BE2C (cell line): ENCODE results near the gene GPX3.

ENCODE experiments used
- DNase-seq: peaks from one replicate; pipeline ENCODE4 v3.0.0-alpha.2; 2020
- H3K27me3 ChIP-seq: fragments of 250-450 bp; sonication (Bioruptor Pico); 2 replicates; pipeline ENCODE4 v1.5.1; 2020; ENCODE audit warnings: mild to moderate bottlenecking
- H3K36me3 ChIP-seq: fragments of 250-450 bp; sonication (Bioruptor Pico); 2 replicates; pipeline ENCODE4 v1.5.1; 2020; ENCODE audit warnings: mild to moderate bottlenecking
- H3K4me1 ChIP-seq: fragments of 250-450 bp; sonication (Bioruptor Pico); 2 replicates; pipeline ENCODE4 v1.5.1; 2020
- H3K4me3 ChIP-seq: 2 replicates; pipeline ENCODE4 v1.5.1; 2011; ENCODE audit warnings: low read depth, low read length
- H3K9me3 ChIP-seq: fragments of 250-450 bp; sonication (Bioruptor Pico); 2 replicates; pipeline ENCODE4 v1.5.1; 2020
- CTCF ChIP-seq: IDR thresholded peaks from 2 replicates; pipeline ENCODE4 v1.5.1; 2012; ENCODE audit warnings: mild to moderate bottlenecking, low read depth, low read length

The GPX3 gene

GRCh38 chr5:151006704-151007334 lies 13.6 kb upstream of the GPX3 start:
- DNase-seq = no peak
- Histone ChIP-seq H3K36me3 (no peaks in the 10 kb centered on the region), H3K4me3 (no peak overlapping the region), H3K27me3 (no peaks in the 10 kb centered on the region), H3K9me3 (no peaks in the 10 kb centered on the region), H3K4me1 (no peaks in the 10 kb centered on the region)
- TF ChIP-seq CTCF = no peak

GRCh38 chr5:151007430-151008209 lies 12.8 kb upstream of the GPX3 start:
- DNase-seq = no peak
- Histone ChIP-seq H3K4me1 (no peaks in the 10 kb centered on the region), H3K27me3 (no peaks in the 10 kb centered on the region), H3K9me3 (no peaks in the 10 kb centered on the region), H3K36me3 (no peaks in the 10 kb centered on the region), H3K4me3 (no peak overlapping the region)
- TF ChIP-seq CTCF = no peak

GRCh38 chr5:151008210-151008491 lies 12.2 kb upstream of the GPX3 start:
- no peaks in the 10 kb centered on the region for H3K9me3 ChIP-seq
- DNase-seq = no peak
- H3K27me3 ChIP-seq = no peaks in the 10 kb centered on the region
- TF ChIP-seq CTCF = no peak
- no peaks in the 10 kb centered on the region for H3K4me1 ChIP-seq
- no peaks in the 10 kb centered on the region for H3K36me3 ChIP-seq
- H3K4me3 ChIP-seq = no peak overlapping the region

- Histone ChIP-seq H3K27me3 (no peaks in the 10 kb centered on the region), H3K4me1 (no peaks in the 10 kb centered on the region), H3K4me3 (no peak overlapping the region), H3K36me3 (no peaks in the 10 kb centered on the region), H3K9me3 (no peaks in the 10 kb centered on the region)
- no peak for DNase-seq
- TF ChIP-seq CTCF = no peak
These were observed 11.5 kb upstream of the GPX3 start for GRCh38 chr5:151008906-151009305.

- no peak for DNase-seq
- H3K4me3 ChIP-seq = no peak overlapping the region
- H3K27me3 ChIP-seq = no peaks in the 10 kb centered on the region
- no peaks in the 10 kb centered on the region for H3K9me3 ChIP-seq
- no peaks in the 10 kb centered on the region for H3K36me3 ChIP-seq
- no peaks in the 10 kb centered on the region for H3K4me1 ChIP-seq
- no peak for TF ChIP-seq CTCF
These were observed 7.5 kb upstream of the GPX3 start for GRCh38 chr5:151012862-151013261.

GRCh38 chr5:151014680-151015343 lies 5.6 kb upstream of the GPX3 start:
- Histone ChIP-seq H3K36me3 (no peaks in the 10 kb centered on the region), H3K27me3 (no peaks in the 10 kb centered on the region), H3K4me1 (no peaks in the 10 kb centered on the region), H3K4me3 (no peak overlapping the region), H3K9me3 (no peaks in the 10 kb centered on the region)
- TF ChIP-seq CTCF = no peak
- DNase-seq = no peak
